Spleen (tissue), 7 donors: Measurements from ENCODE around the gene YOD1.

Source experiments
- POLR2A ChIP-seq, 3 donors: fragments of 450-650 bp; IDR thresholded peaks; one replicate each; pipeline ENCODE4 v1.5.1; 2017; ENCODE audit warnings: antibody characterized with exemption in 3 of 3, mild to moderate bottlenecking in 1 of 3
- POLR2AphosphoS5 ChIP-seq, 3 donors: sonication (generic); formaldehyde crosslinking; IDR thresholded peaks; one replicate each; pipeline ENCODE4 v1.5.1; 2017; ENCODE audit warnings: antibody characterized with exemption in 3 of 3
- TF ChIP-seq, protein P1 (sequence below), 11 experiments: fragments of 200-600 bp in 7 of 11; fragments of 450-650 bp in 4 of 11; sonication (generic) in 4 of 11; IDR thresholded peaks in 8 of 11; conservative IDR thresholded peaks in 3 of 11; 1 replicate in 7 of 11; 2 replicates in 4 of 11; pipeline versions ENCODE4 v1.4.0 to v1.8.0; 2016 to 2021; ENCODE audit warnings: antibody characterized with exemption in 11 of 11, inconsistent platforms in 4 of 11, mild to moderate bottlenecking in 1 of 11
- donor health status: DM: no; HTN: no; CAD: no; lungs with moderate emphysema.
- donor health status: DM: no; HTN: no; CAD: no.
- donor health status: DM: no; HTN: no; CAD: no.

GRCh38 chr1:207069061-207069460, 18.1 kb upstream of the YOD1 start:
- TF ChIP-seq, protein P1, sequence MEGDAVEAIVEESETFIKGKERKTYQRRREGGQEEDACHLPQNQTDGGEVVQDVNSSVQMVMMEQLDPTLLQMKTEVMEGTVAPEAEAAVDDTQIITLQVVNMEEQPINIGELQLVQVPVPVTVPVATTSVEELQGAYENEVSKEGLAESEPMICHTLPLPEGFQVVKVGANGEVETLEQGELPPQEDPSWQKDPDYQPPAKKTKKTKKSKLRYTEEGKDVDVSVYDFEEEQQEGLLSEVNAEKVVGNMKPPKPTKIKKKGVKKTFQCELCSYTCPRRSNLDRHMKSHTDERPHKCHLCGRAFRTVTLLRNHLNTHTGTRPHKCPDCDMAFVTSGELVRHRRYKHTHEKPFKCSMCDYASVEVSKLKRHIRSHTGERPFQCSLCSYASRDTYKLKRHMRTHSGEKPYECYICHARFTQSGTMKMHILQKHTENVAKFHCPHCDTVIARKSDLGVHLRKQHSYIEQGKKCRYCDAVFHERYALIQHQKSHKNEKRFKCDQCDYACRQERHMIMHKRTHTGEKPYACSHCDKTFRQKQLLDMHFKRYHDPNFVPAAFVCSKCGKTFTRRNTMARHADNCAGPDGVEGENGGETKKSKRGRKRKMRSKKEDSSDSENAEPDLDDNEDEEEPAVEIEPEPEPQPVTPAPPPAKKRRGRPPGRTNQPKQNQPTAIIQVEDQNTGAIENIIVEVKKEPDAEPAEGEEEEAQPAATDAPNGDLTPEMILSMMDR (IDR thresholded peaks at IDR 0.05 in 8 of 11, conservative IDR thresholded peaks at IDR 0.05 in 3 of 11) = no peak
- TF ChIP-seq POLR2A (IDR thresholded peaks at IDR 0.05) = no peak
- TF ChIP-seq POLR2AphosphoS5 (IDR thresholded peaks at IDR 0.05) = peak in 1 of 3 donors; percentile 72
